ENCODE measurements around the gene TSEN2.
"Not testable (repeated sequence)": the region's sequence is repeated elsewhere in the genome, so short reads cannot be mapped to it uniquely, and the experiment has no call there.

TSEN2 gene

GRCh38 chr3:12452361-12453330, 31.6 kb upstream of the TSEN2 start:
- DNase-seq, result no peak

- no peak for DNase-seq
Measured at GRCh38 chr3:12454076-12454815, 30.0 kb upstream of the TSEN2 start.

- no peak for DNase-seq
Measured at GRCh38 chr3:12454816-12455121, 29.5 kb upstream of the TSEN2 start.

- DNase-seq, result no peak
Measured at GRCh38 chr3:12455740-12456139, 28.5 kb upstream of the TSEN2 start.

GRCh38 chr3:12456441-12456840, 27.8 kb upstream of the TSEN2 start:
- no peak for DNase-seq

- DNase-seq, result not testable (repeated sequence)
Measured at GRCh38 chr3:12457380-12457779, 26.9 kb upstream of the TSEN2 start.

GRCh38 chr3:12458901-12459300, 25.4 kb upstream of the TSEN2 start:
- peak; percentile 83 to 85 for DNase-seq

- DNase-seq, result no peak
Measured at GRCh38 chr3:12460127-12460526, 24.2 kb upstream of the TSEN2 start.

GRCh38 chr3:12461097-12461649, 23.1 kb upstream of the TSEN2 start:
- DNase-seq, result no peak

- peak; percentile 91 to 94 for DNase-seq
Measured at GRCh38 chr3:12462159-12462947, 21.9 kb upstream of the TSEN2 start.

GRCh38 chr3:12463686-12464085, 20.6 kb upstream of the TSEN2 start:
- no peak for DNase-seq

GRCh38 chr3:12464181-12464580, 20.1 kb upstream of the TSEN2 start:
- no peak for DNase-seq

GRCh38 chr3:12465151-12465835, 19.0 kb upstream of the TSEN2 start:
- no peak for DNase-seq

GRCh38 chr3:12465836-12466225, 18.4 kb upstream of the TSEN2 start:
- DNase-seq, result no peak

- no peak for DNase-seq
Measured at GRCh38 chr3:12467746-12468145, 16.5 kb upstream of the TSEN2 start.

GRCh38 chr3:12468276-12468675, 16.0 kb upstream of the TSEN2 start:
- DNase-seq, result no peak

GRCh38 chr3:12468757-12469156, 15.5 kb upstream of the TSEN2 start:
- DNase-seq, result no peak

GRCh38 chr3:12469222-12469621, 15.1 kb upstream of the TSEN2 start:
- not testable (repeated sequence) for DNase-seq

GRCh38 chr3:12470111-12470510, 14.2 kb upstream of the TSEN2 start:
- no peak for DNase-seq

- DNase-seq, result no peak
Measured at GRCh38 chr3:12470680-12471079, 13.6 kb upstream of the TSEN2 start.

- DNase-seq, result no peak
Measured at GRCh38 chr3:12471241-12471640, 13.0 kb upstream of the TSEN2 start.

- no peak for DNase-seq
Measured at GRCh38 chr3:12472000-12472610, 12.2 kb upstream of the TSEN2 start.
